Measurements from ENCODE around the gene MTCH1. TPM values are rescaled to one million over a fixed set of nuclear protein-coding genes. Genes with fewer than 3 reads are reported as not detected.

Gene MTCH1
- total and polyA plus RNA-seq, 2 of the 4 experiments (the other 2 are of a cell fraction), result 215 to 263 TPM

- Histone ChIP-seq H2AFZ (replicated peaks; ENCODE audit: low read length, poor library complexity) (peak overlapping the region; percentile 94), H4K20me1 (ENCODE audit: insufficient read depth, low read length) (peaks cover 37% of the 10 kb centered on the region), H2AK5ac (ENCODE audit: low read depth, low read length) (peak overlapping the region; percentile 80), H4K8ac (ENCODE audit: low read depth in 2 of 2, low read length in 2 of 2) (peak overlapping the region; percentile 96), H3K18ac (ENCODE audit: low read depth, low read length) (peak overlapping the region; percentile 53), H3K9me3 (ENCODE audit: control insufficient read depth, insufficient read depth, low read length) (no peaks in the 10 kb centered on the region), H3K56ac (ENCODE audit: extremely low read depth, insufficient read depth, low read length) (peak overlapping the region; percentile 76), H3K4ac (ENCODE audit: low read depth, low read length) (peak overlapping the region; percentile 96), H3K23ac (ENCODE audit: low read depth, low read length) (peak overlapping the region; percentile 90), H3K4me2 (ENCODE audit: low read depth, low read length) (peak overlapping the region; percentile 96), H2BK120ac (ENCODE audit: low read depth, low read length) (peak overlapping the region; percentile 76), H2BK5ac (ENCODE audit: low read depth, low read length, poor library complexity, severe bottlenecking) (peak overlapping the region; percentile 96), H2BK20ac (ENCODE audit: low read depth, low read length) (no peak overlapping the region), H3K27ac (ENCODE audit: insufficient read depth, low read length) (peak overlapping the region; percentile 87), H4K91ac (ENCODE audit: insufficient read depth, low read depth, low read length) (peak overlapping the region; percentile 89), H3K36me3 (ENCODE audit: control insufficient read depth, insufficient read depth, low read length) (peaks cover 3% of the 10 kb centered on the region; the same call in 1 of the 2 replicates), H3K9me1 (ENCODE audit: insufficient read depth, low read length) (peaks cover 23% of the 10 kb centered on the region), H3K14ac (replicated peaks; ENCODE audit: low read depth, low read length) (peak overlapping the region; percentile 90), H3K9ac (ENCODE audit: low read depth, low read length) (peak overlapping the region; percentile 97), H3K4me1 (ENCODE audit: control insufficient read depth, insufficient read depth, low read length) (peaks cover 12% of the 10 kb centered on the region), H3K27me3 (ENCODE audit: control insufficient read depth, insufficient read depth, low read length) (peaks cover 4% of the 10 kb centered on the region; the same call in 1 of the 2 replicates), H3K4me3 (ENCODE audit: insufficient read depth, low read depth, low read length) (peak overlapping the region; percentile 97), H2AK9ac (replicated peaks; ENCODE audit: low read depth, low read length, poor library complexity) (peak overlapping the region; percentile 78), H2BK15ac (ENCODE audit: low read depth, low read length) (no peak overlapping the region; the same call in 2 of the 3 replicates), H3K79me1 (ENCODE audit: low read depth in 1 of 2, low read length in 2 of 2) (peaks cover 9 to 42% of the 10 kb centered on the region in 2 experiments; a peak in 3 of 4 replicates), H4K5ac (ENCODE audit: low read depth, low read length) (peak overlapping the region; percentile 78)
- intact Hi-C loops (cut with micrococcal nuclease) (no loop called here), dilution Hi-C loops (cut with HindIII; ENCODE audit: low sequenced_read_pairs, unreplicated experiment) (no loop called here), in situ Hi-C loops (cut with MboI; ENCODE audit: low sequenced_read_pairs) (loop anchor here (10.0 kb wide), 1 partner anchor 102 kb away; the partner anchor contains the start of gene C6orf89)
- POLR2A ChIA-PET (ENCODE audit: unreplicated experiment), result interaction anchor here (1.1 kb wide), 1 partner anchor 49 kb away, joined by 4 read pairs; no protein-coding TSS in a partner anchor
- BruUV-seq (replicated peaks), result no TSS peak
- no CpG with 5 or more reads among the region's 8 CpGs for WGBS, 2 experiments (ENCODE audit: extremely low coverage in 2 of 2, insufficient read length in 1 of 2)
- ATAC-seq (ENCODE audit: low read depth) (peak; percentile 18), DNase-seq (no peak)
- CTCF ChIA-PET, result interaction anchor here (1.0 kb wide), 1 partner anchor 33 kb away, joined by 3 read pairs; the partner anchor contains the start of gene PI16
- TF ChIP-seq FOS (IDR thresholded peaks at IDR 0.05; ENCODE audit: low read depth, low read length), result no peak
- no peak for TF ChIP-seq NFE2L2 (IDR thresholded peaks at IDR 0.05; ENCODE audit: low read depth, low read length)
- TF ChIP-seq CEBPB (IDR thresholded peaks at IDR 0.05; ENCODE audit: low read depth, low read length), result no peak
- TF ChIP-seq MAFK (IDR thresholded peaks at IDR 0.05; ENCODE audit: low read depth, low read length), result no peak
- no peak for TF ChIP-seq CTCF (conservative IDR thresholded peaks at IDR 0.05; ENCODE audit: low read depth, low read length)
- no peak for TF ChIP-seq RFX5 (IDR thresholded peaks at IDR 0.05; ENCODE audit: low read depth, low read length)
- no peak for TF ChIP-seq CHD1 (IDR thresholded peaks at IDR 0.05; ENCODE audit: low read depth, low read length)
- TF ChIP-seq RAD21 (IDR thresholded peaks at IDR 0.05; ENCODE audit: low read length), result no peak
- TF ChIP-seq SMC3 (IDR thresholded peaks at IDR 0.05; ENCODE audit: low read depth, low read length), result no peak
- TF ChIP-seq MXI1 (IDR thresholded peaks at IDR 0.05; ENCODE audit: borderline replicate concordance, low read depth, low read length), result no peak; the same call in 1 of the 2 replicates
- no peak for TF ChIP-seq MAZ (IDR thresholded peaks at IDR 0.05; ENCODE audit: borderline replicate concordance, low read depth, low read length)
- no peak for TF ChIP-seq ELK1 (IDR thresholded peaks at IDR 0.05; ENCODE audit: borderline replicate concordance, low read depth, low read length)
- no peak for TF ChIP-seq POLR2A (IDR thresholded peaks at IDR 0.05; ENCODE audit: low read depth, low read length)
These were observed 680 bp upstream of the MTCH1 start for GRCh38 chr6:36986704-36987047.

Measured in IMR-90 (cell line).